ENCODE measurements around the gene ACP3.

Gene ACP3

DNA sequence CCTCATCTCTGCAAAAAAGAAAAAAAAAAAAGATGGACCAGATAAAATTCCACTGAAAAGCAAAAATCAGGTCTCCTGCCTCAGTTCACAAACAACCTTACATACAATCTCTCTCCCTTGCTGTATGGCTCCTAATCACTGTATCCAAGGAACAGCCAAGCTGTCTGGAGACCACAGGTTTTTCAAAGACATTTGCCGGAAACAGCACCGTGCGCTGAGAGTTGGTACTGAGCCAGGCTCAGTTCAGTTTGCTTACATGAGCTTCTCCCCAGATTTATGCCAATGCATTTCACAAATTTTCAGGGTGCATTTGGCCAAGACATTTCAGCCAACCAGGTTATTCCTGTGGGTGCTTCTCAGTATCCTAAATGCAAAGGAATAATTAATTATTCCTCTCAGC, 4.1 kb downstream of the ACP3 start:
- DNase-seq: no peak

DNA sequence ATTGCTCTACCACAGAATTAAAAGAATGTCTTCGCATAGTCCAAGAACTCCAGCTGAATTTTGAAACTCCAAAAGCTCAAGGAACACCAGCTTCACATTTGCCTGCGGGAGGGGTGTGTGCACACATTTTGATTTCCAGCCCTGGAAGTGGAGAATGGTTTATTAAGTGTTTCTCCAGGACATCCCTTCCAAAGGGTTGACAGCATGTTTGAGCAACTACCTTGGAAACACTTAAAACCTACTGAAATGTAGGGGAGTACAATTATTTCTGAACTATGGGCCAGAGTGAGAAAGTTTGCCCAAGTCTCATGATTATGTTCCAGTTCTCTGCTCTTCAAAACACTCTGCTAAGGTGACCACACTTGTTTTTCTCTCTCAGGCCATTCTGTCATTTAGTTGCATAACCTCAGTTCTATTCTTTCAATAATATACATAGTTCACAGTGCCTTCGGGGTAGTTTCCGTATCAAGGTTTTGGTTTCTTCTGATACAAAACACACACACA, 7.9 kb downstream of the ACP3 start:
- DNase-seq: no peak

- DNase-seq: no peak
These were observed 8.4 kb downstream of the ACP3 start for GRCh38 chr3:132325634-132326033.

DNA sequence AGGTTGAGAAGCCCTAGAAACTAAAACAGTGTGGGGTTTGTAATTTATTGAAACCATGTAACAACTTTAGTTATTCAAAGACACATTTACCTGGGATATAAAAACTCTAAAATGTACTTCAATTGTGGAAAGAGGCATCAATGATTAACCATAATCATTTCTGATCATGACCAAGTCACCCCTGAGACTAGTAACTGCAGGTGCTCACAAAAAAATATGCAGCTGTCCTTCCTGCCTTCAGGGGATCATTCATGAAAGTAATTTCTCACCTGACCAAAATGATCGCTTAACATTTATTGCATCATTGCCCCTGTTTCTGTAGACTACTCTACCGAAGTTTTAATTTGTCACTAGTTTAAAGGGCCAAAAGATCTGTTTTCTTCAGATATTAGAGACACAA, 9.0 kb downstream of the ACP3 start:
- DNase-seq: no peak

GRCh38 chr3:132332082-132332481, 14.9 kb downstream of the ACP3 start:
- no peak for DNase-seq

- no peak for DNase-seq
These were observed 15.3 kb downstream of the ACP3 start for GRCh38 chr3:132332508-132332907.

DNA sequence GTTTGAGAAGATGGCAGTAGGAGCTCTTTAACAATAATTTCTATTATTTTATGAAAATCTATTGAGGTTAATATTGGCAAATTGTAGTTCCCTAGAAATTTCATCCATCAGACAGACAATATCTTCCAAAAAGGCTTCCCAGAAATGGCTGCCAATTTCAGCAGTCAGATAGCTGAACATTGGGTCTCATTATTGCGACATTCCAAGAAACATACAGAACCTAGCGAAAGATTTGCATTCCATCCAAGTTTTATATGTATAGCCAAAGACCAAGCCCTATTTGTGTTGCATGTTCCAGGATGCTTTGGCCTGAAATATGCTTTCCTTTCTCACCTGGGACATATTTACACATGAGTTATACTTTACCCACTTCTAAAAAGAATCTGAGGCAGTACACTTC, 24.5 kb downstream of the ACP3 start:
- DNase-seq: no peak

GRCh38 chr3:132342183-132342582, 25.0 kb downstream of the ACP3 start:
- no peak for DNase-seq

GRCh38 chr3:132342610-132343009, 25.4 kb downstream of the ACP3 start:
- no peak for DNase-seq

DNA sequence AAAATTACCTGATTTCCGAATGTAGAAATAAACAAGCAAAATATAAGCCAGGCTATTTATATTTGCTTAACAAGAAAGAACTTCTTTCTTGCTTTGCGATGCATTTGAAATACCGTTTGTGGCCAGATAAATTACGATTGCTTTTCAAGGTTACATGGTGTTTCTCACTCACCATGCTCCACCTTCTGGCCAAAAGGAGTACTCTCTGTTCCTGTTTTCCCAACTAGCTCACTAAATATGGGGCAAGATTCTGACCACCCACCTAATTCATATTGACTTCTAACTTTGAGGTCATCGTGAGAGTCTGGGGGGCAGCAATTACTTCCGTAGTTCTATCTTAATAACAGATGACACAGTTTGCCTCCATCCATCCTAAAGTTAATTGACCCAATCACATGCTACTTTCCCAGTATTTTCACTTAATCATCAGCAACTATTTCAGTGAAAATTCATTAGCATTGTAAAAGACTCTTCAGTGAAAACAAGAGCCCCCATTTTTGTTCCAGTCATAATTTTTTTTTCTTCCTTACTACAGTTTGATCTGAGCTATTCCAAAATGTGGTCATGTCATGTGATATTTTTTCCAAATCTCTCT, 25.9 kb downstream of the ACP3 start:
- DNase-seq: peak; percentile 14 to 18

- no peak for DNase-seq
These were observed 27.6 kb downstream of the ACP3 start for GRCh38 chr3:132344666-132345280.

- DNase-seq: no peak
These were observed 29.9 kb downstream of the ACP3 start for GRCh38 chr3:132346841-132347736.

GRCh38 chr3:132347811-132348210, 30.6 kb downstream of the ACP3 start:
- no peak for DNase-seq

GRCh38 chr3:132348531-132348930, 31.3 kb downstream of the ACP3 start:
- DNase-seq: no peak

DNA sequence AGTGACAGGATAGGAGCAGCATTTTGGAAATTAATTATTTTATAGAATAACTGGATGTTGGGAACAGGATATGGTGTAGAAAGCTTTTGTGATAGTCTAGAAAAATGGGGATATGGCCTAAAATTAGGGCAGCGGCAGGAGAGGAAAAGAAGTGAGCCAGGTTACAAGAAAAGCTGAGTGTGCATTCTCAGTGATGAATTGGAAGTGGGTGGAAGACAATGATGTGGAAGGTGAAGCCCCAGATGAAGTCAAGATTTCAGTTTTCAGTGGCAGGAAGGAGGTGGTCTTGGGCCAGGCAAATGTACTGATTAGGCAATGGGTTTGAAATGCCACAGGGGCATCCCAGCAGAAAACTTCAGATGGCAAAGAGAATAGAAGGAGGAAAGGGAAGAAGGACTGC, 33.6 kb downstream of the ACP3 start:
- DNase-seq: no peak

DNA sequence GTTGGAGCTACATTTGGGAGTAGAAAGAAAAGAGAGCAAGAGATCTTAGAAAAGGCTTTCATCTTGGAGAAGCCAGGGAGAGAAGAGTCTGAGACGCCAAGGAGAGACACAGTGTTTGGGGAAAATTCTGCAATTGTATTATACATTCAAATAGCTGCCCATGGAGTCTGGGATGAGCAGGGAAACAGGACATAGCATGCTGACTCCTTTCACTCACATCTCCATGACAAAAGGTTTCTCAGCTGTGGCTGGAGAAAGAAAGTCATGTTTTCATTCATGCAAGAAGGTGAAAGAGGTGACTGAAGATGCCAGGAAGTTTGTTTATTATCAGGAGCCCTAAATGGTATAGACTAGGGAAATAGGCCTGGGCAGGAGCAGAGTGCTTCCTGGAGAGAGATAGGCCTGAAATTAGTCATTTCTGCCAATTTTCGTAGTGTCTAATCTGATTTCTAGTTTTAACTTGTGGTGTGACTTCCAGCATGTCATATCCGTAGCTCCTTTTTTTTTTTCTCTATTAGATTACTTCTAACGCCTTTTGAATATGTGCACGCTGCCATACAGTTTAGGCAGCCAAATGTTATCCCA, 34.1 kb downstream of the ACP3 start:
- DNase-seq: no peak

- peak; percentile 10 to 40 for DNase-seq
These were observed 35.4 kb downstream of the ACP3 start for GRCh38 chr3:132352556-132353143.

DNA sequence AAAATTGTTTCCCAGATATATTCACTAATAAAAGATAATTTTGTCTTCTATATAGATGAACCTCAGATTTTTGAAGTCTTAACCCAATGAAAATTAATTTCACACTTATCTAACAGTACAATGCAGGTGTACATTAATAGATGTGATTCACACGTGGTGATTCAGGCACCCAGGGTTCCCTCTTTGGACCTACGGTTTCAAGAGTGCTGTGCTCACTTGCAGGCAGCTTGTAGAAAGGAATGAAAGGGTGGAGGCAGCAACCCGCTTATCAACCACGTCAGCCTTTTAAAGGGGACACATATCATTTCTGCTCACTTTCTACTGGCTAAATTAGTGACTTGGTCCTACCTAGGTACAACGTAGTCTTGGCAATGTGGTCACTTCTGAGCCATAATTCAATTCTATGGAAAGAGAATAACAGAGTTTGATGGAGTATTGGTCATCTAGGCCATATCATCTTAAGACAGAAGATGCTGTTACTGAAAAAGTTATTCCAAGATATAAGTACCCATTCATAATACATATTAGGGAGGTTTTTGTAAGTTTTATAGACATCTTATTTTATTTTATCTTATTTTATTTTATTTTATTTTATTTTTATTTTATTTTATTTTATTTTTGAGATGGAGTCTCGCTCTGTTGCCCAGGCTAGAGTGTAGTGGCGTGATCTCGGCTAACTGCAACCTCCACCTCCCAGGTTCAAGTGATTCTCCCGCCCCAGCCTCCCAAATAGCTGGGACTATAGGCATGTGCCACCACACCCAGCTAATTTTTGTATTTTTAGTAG, 37.9 kb downstream of the ACP3 start:
- no peak for DNase-seq

DNA sequence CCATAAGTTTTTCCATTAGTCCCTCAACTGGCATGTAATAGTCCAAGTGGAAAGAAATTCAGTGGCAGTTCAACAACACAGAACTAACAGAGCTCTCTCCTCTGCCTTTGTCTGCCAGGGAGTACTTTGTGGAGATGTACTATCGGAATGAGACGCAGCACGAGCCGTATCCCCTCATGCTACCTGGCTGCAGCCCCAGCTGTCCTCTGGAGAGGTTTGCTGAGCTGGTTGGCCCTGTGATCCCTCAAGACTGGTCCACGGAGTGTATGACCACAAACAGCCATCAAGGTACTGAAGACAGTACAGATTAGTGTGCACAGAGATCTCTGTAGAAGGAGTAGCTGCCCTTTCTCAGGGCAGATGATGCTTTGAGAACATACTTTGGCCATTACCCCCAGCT, 39.4 kb downstream of the ACP3 start:
- DNase-seq: no peak

- no peak for DNase-seq
These were observed 43.5 kb downstream of the ACP3 start for GRCh38 chr3:132360717-132361116.

DNA sequence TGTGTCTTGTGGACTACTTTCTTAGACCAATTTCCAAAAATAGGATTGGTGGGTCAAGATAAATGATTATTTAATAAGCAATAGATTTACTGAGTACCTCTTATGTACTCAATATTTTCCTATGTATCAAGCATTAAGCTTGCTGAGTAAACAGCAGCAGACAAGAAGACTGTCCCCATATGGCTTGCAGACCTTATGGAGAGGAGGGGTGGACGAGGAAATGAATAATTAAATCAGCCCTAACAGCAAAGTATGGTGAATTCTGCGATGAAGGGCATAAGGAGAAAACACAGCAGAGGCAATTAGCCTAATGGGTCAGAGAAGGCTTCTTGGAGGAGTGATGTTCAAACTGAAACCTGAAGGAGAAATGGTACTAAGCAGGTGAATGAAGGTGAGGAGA, 45.1 kb downstream of the ACP3 start:
- no peak for DNase-seq

DNA sequence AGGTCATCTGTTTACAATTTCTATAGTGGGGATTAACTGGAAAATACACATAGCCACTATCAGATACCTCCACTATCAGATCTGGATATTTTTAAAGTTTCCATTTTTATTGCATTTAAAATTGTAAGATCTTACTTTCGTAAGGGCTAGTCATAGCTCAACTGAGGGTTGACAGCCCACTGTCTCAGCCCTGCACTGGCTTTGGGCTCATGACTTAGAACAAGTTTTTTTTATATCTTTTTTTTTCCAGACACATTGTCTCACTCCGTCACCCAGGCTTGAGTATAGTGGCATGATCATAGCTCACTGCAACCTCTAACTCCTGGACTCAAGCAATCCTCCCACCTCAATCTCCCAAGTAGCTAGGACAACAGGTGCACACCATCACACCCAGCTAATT, 51.3 kb downstream of the ACP3 start:
- DNase-seq: no peak

Data from NCI-H187 (cell line).